ENCODE data around the gene ZNRD2. TPM values are rescaled to one million over a fixed set of nuclear protein-coding genes. Genes with fewer than 3 reads are reported as not detected.

ZNRD2 gene
- total and polyA plus RNA-seq, 2 of the 8 experiments (the other 6 are each of a cell fraction or from before 2014, with no cell fraction given) = 53.4 to 125 TPM

- no peak for TF ChIP-seq RAD21 (IDR thresholded peaks at IDR 0.05 in 1 of 2, conservative IDR thresholded peaks at IDR 0.05 in 1 of 2; ENCODE audit: low read depth in 2 of 2, low read length in 2 of 2)
- TF ChIP-seq SIX5 (IDR thresholded peaks at IDR 0.05; ENCODE audit: low read depth, low read length) = no peak
- TF ChIP-seq TEAD4 (IDR thresholded peaks at IDR 0.05; ENCODE audit: low read depth, low read length) = no peak
- no peak for TF ChIP-seq CHD2 (IDR thresholded peaks at IDR 0.05; ENCODE audit: low read length)
- no peak for TF ChIP-seq ZNF274 (IDR thresholded peaks at IDR 0.05; ENCODE audit: borderline replicate concordance, extremely low read depth, low read length)
- TF ChIP-seq BACH1 (IDR thresholded peaks at IDR 0.05; ENCODE audit: low read length) = no peak
- peak; percentile 26; the same call in 1 of the 2 replicates for TF ChIP-seq SP1 (IDR thresholded peaks at IDR 0.05; ENCODE audit: low read depth, low read length)
- no peak for TF ChIP-seq ATF2 (IDR thresholded peaks at IDR 0.05; ENCODE audit: low read length)
- no peak for TF ChIP-seq SIRT6 (IDR thresholded peaks at IDR 0.05; ENCODE audit: low read length)
- peak; percentile 57 for TF ChIP-seq ASH2L (IDR thresholded peaks at IDR 0.05; ENCODE audit: low read length)
- TF ChIP-seq POLR2A (IDR thresholded peaks at IDR 0.05; ENCODE audit: control extremely low read depth in 1 of 2, low read depth in 2 of 2, low read length in 2 of 2) = 0 out of 3 replicates have a peak, but pooled peaks of 1 of the 2 experiments have one; percentile 29
- TF ChIP-seq SP4 (IDR thresholded peaks at IDR 0.05; ENCODE audit: low read length) = no peak
- no peak for TF ChIP-seq EP300 (IDR thresholded peaks at IDR 0.05; ENCODE audit: borderline replicate concordance in 1 of 2, low read depth in 2 of 2, low read length in 2 of 2)
- no peak for TF ChIP-seq MAX (IDR thresholded peaks at IDR 0.05)
Observed at GRCh38 chr11:65560555-65561418, 9.5 kb upstream of the ZNRD2 start (continued).
